Bronchial smooth muscle cell (primary cell): ENCODE results near the gene NDUFB3. TPM values are rescaled to one million over a fixed set of nuclear protein-coding genes. Genes with fewer than 3 reads are reported as not detected.

Experiments
- total RNA-seq: library from RNA; depleted of rRNA; stranded (reverse); fragments of >200 nt; gene quantifications from 2 replicates; pipeline ENCODE4 v1.2.1, GENCODE V29; 2014

NDUFB3 gene
- 121 and 146 TPM in 2 replicates for total RNA-seq

DNA sequence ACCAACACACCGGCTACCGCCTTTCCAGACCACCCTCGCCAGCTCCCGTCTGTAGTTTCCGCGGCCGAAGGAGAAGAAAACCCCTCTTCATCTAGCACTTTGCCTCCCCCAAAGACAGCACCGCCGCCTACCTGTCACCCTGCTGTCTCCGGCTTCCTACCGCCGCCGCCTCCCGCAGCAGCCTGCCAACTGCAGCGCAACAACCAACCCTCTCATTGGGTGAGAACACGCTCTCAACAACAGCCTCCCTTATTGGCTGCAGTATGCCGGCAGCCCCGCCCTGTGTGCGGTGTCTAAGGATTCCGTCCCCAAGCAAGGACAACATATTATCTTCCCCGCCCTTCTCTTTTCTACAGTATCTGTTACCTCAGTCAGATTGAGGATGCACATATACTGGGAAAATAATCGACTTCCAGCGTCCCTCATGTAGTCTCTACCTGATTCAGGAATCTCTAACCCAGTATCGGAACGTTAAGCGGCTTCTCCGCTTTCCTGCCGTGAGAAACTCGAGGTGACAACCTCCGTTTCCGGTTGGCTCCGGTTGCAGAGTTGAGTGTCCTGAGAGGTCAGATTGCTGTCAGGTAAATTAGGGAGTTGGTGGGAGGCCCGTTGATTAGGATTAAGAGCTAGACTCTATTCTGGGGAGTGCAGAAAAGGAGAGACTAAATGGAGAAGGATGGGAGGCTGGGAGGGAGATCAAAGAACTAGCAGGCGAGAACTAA lies at the start of gene NDUFB3, which contains the start of gene HYCC2:
Gene NDUFB3 (plus strand): TSS at position 523 of the 722 bp plus-strand sequence. CDS start 6,882 bp downstream, outside the sequence.
Gene HYCC2 (minus strand): TSS at position 193 of the 722 bp plus-strand sequence. CDS start 47,662 bp downstream, outside the sequence.

DNA sequence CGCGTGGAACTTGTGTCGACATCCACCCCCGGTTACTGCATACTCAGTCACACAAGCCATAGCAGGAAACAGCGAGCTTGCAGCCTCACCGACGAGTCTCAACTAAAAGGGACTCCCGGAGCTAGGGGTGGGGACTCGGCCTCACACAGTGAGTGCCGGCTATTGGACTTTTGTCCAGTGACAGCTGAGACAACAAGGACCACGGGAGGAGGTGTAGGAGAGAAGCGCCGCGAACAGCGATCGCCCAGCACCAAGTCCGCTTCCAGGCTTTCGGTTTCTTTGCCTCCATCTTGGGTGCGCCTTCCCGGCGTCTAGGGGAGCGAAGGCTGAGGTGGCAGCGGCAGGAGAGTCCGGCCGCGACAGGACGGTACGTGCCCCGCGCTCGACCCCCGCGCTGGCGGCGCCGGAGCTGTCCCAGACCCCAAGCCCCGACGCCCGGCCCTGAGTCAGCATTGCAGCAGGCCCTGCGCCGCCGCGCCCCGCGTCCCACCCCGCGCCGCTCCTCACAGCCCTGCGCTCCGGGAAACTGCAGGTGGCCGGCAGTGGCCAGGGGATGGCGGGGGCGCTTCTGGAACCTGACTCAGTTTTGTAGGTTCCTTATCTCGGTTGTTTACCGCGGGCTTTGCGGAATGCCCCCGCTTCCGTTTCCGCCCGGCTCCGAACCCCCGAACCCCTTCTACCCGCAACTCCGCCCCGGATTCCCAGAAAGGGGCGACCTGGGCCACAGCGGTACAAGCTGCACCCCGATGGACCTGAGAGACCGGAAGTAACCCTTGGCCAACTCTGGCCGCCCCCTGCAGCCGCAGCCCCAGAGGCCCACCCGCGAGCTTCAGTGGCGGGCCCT lies 44.5 kb downstream of the NDUFB3 start, which contains the start of gene CFLAR:
Gene CFLAR (plus strand): TSS at position 50 of the 844 bp plus-strand sequence. CDS start 13,702 bp downstream, outside the sequence.

Other genes with a start within 250 kb of the NDUFB3 start
- gene CLK1, start 207.3 kb upstream of the NDUFB3 start, total RNA-seq: 76.1 and 107 TPM in 2 replicates
- gene PPIL3, start 182.9 kb upstream of the NDUFB3 start, total RNA-seq: 66.5 and 67.0 TPM in 2 replicates
- gene NIF3L1, start 182.6 kb upstream of the NDUFB3 start, total RNA-seq: 21.1 and 21.9 TPM in 2 replicates
- 9.2 and 11.0 TPM in 2 replicates for gene ORC2, start 108.3 kb upstream of the NDUFB3 start, total RNA-seq
- 6.8 and 7.4 TPM in 2 replicates for gene HYCC2, start 330 bp upstream of the NDUFB3 start, total RNA-seq
- 46.0 and 68.8 TPM in 2 replicates for gene CFLAR, start 44.2 kb downstream of the NDUFB3 start, total RNA-seq
- 4.7 and 4.8 TPM in 2 replicates for gene CASP10, start 111.1 kb downstream of the NDUFB3 start, total RNA-seq
- 24.3 and 26.6 TPM in 2 replicates for gene CASP8, start 188.5 kb downstream of the NDUFB3 start, total RNA-seq